Hepatocyte (in vitro differentiated cells): Measurements from ENCODE around the gene NUPR1. TPM values are rescaled to one million over a fixed set of nuclear protein-coding genes. Genes with fewer than 3 reads are reported as not detected.

ENCODE experiments used
- DNase-seq: peaks from one replicate; pipeline ENCODE4 v3.0.0-alpha.2; 2016; ENCODE audit warnings: low spot score
- H2AFZ ChIP-seq: fragments of 200-600 bp; sonication (generic); 2 replicates; pipeline ENCODE4 v1.6.0; 2016; ENCODE audit warnings: antibody characterized with exemption, mild to moderate bottlenecking
- H3K27ac ChIP-seq: fragments of 200-600 bp; sonication (generic); 2 replicates; pipeline ENCODE4 v1.5.1; 2016; ENCODE audit warnings: mild to moderate bottlenecking
- H3K27me3 ChIP-seq: fragments of 200-600 bp; sonication (generic); 2 replicates; pipeline ENCODE4 v1.6.1; 2016
- H3K36me3 ChIP-seq: fragments of 200-600 bp; sonication (generic); replicated peaks from 2 replicates; pipeline ENCODE4 v1.5.1; 2016; ENCODE audit warnings: low read depth; ENCODE audit not compliant: insufficient read depth
- H3K4me1 ChIP-seq: fragments of 200-600 bp; sonication (generic); 2 replicates; pipeline ENCODE4 v1.5.1; 2016; ENCODE audit warnings: mild to moderate bottlenecking, moderate library complexity; ENCODE audit not compliant: insufficient read depth
- H3K4me2 ChIP-seq: fragments of 200-600 bp; sonication (generic); 2 replicates; pipeline ENCODE4 v1.6.0; 2016
- H3K4me3 ChIP-seq: fragments of 200-600 bp; sonication (generic); 2 replicates; pipeline ENCODE4 v1.5.1; 2016; ENCODE audit warnings: mild to moderate bottlenecking
- H3K79me2 ChIP-seq: fragments of 200-600 bp; sonication (generic); 2 replicates; pipeline ENCODE4 v1.6.0; 2017; ENCODE audit warnings: mild to moderate bottlenecking
- H3K9me2 ChIP-seq: fragments of 200-600 bp; sonication (generic); replicated peaks from 2 replicates; pipeline ENCODE4 v1.6.0; 2017; ENCODE audit warnings: mild to moderate bottlenecking; ENCODE audit not compliant: insufficient read depth
- H3K9me3 ChIP-seq: fragments of 200-600 bp; sonication (generic); 2 replicates; pipeline ENCODE4 v1.5.1; 2016; ENCODE audit warnings: low read depth, mild to moderate bottlenecking
- H4K20me1 ChIP-seq: fragments of 200-600 bp; sonication (generic); 2 replicates; pipeline ENCODE4 v1.6.0; 2016; ENCODE audit warnings: mild to moderate bottlenecking; ENCODE audit not compliant: insufficient read depth, poor library complexity, severe bottlenecking
- CTCF ChIP-seq: fragments of 200-600 bp; sonication (generic); IDR thresholded peaks from 2 replicates; pipeline ENCODE4 v1.5.1; 2016; ENCODE audit warnings: antibody characterized with exemption, mild to moderate bottlenecking; ENCODE audit not compliant: poor library complexity
- EZH2 ChIP-seq: fragments of 200-600 bp; sonication (generic); IDR thresholded peaks from 2 replicates; pipeline ENCODE4 v1.6.1; 2016; ENCODE audit warnings: antibody characterized with exemption, mild to moderate bottlenecking, borderline replicate concordance
- EZH2phosphoT487 ChIP-seq: fragments of 200-600 bp; sonication (generic); IDR thresholded peaks from one replicate; pipeline ENCODE4 v1.6.1; 2018; ENCODE audit warnings: antibody characterized with exemption, mild to moderate bottlenecking, low read depth, moderate library complexity; ENCODE audit not compliant: unreplicated experiment, severe bottlenecking
- WGBS: methylation state at CpG from one replicate; pipeline ENCODE4 v1.1.6; 2016; ENCODE audit warnings: low lambda C conversion rate; ENCODE audit errors: missing lambda C conversion rate; 5-methylcytosine and 5-hydroxymethylcytosine counted together
- polyA plus RNA-seq: library from polyadenylated mRNA; unstranded; fragments of >200 nt; fragmentation: Nextera tagmentation; extraction: Ambion mirVana; gene quantifications from 2 replicates; pipeline ENCODE4 v1.2.1, GENCODE V29; 2016
- total RNA-seq: library from RNA; depleted of rRNA; stranded (reverse); fragments of >200 nt; gene quantifications from 2 replicates; pipeline ENCODE4 v1.2.3, GENCODE V29; 2014

The NUPR1 gene
- total and polyA plus RNA-seq, 2 experiments from 2014 or later, result 18.0 to 130 TPM

- no peak overlapping the region for H3K4me3 ChIP-seq
- H4K20me1 ChIP-seq, result no peaks in the 10 kb centered on the region
- H3K27me3 ChIP-seq, result no peaks in the 10 kb centered on the region
- WGBS, result 89% methylated on average over 16 of the region's 19 CpGs
- no peaks in the 10 kb centered on the region for H3K9me2 ChIP-seq
- no peaks in the 10 kb centered on the region for H3K36me3 ChIP-seq
- DNase-seq, result no peak
- no peak overlapping the region for H3K27ac ChIP-seq
- no peak overlapping the region for H2AFZ ChIP-seq
- H3K4me2 ChIP-seq, result no peak overlapping the region
- H3K4me1 ChIP-seq, result no peaks in the 10 kb centered on the region
- no peaks in the 10 kb centered on the region for H3K9me3 ChIP-seq
- no peaks in the 10 kb centered on the region for H3K79me2 ChIP-seq
- TF ChIP-seq EZH2 (no peak), CTCF (no peak), EZH2phosphoT487 (no peak)
These were observed 41.9 kb downstream of the NUPR1 start for GRCh38 chr16:28496844-28497243.

- WGBS, result 91% methylated on average over 12 of the region's 20 CpGs
- Histone ChIP-seq H3K4me2 (no peak overlapping the region), H2AFZ (no peak overlapping the region), H3K4me3 (no peak overlapping the region), H3K9me3 (no peaks in the 10 kb centered on the region), H3K4me1 (no peaks in the 10 kb centered on the region), H3K27me3 (no peaks in the 10 kb centered on the region), H3K36me3 (no peaks in the 10 kb centered on the region), H3K27ac (no peak overlapping the region), H3K79me2 (peaks cover 5% of the 10 kb centered on the region), H3K9me2 (no peaks in the 10 kb centered on the region), H4K20me1 (no peaks in the 10 kb centered on the region)
- TF ChIP-seq CTCF (no peak), EZH2phosphoT487 (no peak), EZH2 (no peak)
- DNase-seq, result no peak
These were observed 42.7 kb downstream of the NUPR1 start for GRCh38 chr16:28495795-28496749.

GRCh38 chr16:28495098-28495793 lies 43.5 kb downstream of the NUPR1 start:
- 89% methylated on average over 13 of the region's 13 CpGs for WGBS

More at GRCh38 chr16:28495098-28495793, 43.5 kb downstream of the NUPR1 start:
- Histone ChIP-seq H3K4me3 (no peak overlapping the region), H4K20me1 (no peaks in the 10 kb centered on the region), H3K4me1 (no peaks in the 10 kb centered on the region), H3K36me3 (no peaks in the 10 kb centered on the region), H3K4me2 (no peak overlapping the region), H3K27me3 (no peaks in the 10 kb centered on the region), H3K27ac (no peak overlapping the region), H3K79me2 (peaks cover 8% of the 10 kb centered on the region), H2AFZ (no peak overlapping the region), H3K9me2 (no peaks in the 10 kb centered on the region), H3K9me3 (no peaks in the 10 kb centered on the region)
- DNase-seq, result no peak
- no peak for TF ChIP-seq CTCF
